Hypothalamus (tissue), 51 donors: Measurements from ENCODE around the gene SEC14L1.
A peak's percentile ranks its signal among the peaks of the same experiment; 100 is the strongest.
"Not testable (repeated sequence)": the region's sequence is repeated elsewhere in the genome, so short reads cannot be mapped to it uniquely, and the experiment has no call there.

ENCODE experiments used
- DNase-seq, 51 donors: peaks; one replicate each; lab custom pipeline; 2025; lab: John Stamatoyannopoulos, UW

The SEC14L1 gene

DNA sequence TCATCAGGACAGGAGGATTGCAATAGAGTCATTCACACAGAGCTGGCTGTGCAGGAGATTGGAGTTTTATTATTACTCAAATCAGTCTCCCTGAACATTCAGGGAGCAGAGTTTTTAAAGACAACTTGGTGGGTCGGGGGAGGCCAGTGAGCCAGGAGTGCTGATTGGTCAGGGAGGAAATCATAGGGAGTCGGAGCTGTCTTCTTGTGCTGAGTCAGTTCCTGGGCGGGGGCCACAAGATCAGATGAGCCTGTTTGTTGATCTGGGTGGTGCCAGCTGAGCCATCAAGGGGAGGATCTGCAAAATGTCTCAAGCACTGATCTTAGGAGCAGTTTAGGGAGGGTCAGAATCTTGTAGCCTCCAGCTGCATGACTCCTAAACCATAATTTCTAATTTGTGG lies 2.9 kb upstream of the SEC14L1 start:
- not testable (repeated sequence) for DNase-seq

DNA sequence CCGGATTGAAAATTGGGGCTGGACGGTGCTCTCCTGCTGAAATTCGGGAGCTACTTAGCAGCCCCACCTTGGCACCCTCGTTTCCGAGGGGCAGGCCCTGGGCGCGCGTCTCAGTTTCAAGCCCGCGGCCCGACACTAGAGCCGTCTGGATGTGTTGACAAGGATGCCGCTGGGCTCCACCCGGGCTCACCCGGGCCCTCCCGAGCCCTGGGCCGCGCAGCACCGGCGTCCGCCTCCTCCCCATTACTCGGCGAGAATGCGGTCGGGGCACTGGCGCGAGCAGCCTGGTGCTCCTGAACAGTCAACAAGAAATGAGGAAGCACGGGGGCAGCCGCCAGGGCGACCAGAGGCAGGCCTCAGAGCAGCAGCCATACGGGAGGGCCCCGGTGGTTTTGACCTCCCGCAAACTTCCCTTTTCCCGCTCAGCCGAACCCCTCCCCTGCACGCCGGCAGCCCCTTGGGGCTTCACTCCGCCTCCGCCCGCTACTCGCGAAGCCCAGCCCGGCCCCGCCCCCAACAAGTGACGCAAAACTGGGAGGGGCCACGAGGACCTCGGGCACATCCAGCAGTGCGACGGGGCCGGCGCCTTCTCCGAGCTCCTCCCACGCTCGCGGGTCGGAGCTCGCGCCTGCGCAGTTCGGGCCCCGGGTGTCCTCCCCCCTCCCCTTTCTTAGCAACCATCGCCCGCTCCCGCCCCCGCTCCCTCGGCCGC lies 447 bp upstream of the SEC14L1 start:
- DNase-seq, result peak; percentile 69 to 100 (median 98)

DNA sequence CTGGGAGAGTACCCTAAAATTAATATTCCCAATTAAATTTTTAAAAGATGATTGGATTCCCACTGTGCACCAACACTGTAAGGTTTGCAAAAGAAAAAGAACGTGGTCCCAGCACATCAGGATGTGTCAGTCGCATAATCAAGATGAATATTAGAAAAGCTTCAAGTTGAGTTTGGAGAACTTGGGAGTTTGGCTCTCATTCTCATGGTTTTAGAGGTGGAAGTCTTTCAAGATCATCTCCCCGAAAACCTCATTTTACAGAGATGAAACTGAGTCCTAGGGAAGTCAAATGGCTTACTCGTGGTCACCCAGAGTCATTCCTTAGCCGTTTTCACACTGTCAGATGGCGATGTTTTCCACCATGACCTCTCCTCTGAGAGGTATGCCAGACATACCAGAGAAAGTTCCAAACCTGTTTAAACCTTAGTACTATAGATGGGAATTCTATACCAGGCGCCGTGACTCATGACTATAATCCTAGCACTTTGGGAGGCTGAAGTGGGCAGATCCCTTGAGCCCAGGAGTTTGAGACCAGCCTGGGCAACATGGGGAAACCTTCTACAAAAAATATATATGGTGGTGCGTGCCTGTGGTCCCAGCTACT lies 1.2 kb downstream of the SEC14L1 start:
- DNase-seq, result no peak

DNA sequence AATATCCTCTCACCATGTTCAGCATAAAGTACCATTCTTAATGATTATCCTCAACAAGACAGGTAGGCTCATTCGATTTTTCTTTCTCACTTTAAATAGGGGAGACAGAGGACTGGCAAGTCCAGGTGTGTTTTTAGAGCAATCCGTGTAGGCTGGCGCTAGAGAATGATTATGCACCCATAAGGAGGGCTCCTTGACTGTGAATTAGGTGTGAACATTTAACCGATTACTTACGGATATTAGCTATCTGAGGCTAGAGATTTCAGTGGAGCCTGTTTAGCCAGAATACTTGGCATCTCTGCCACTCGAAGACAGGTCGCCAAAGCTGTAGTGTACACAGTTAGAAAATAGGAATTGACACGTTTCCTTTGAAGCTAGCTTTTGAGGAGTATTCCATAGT lies 1.9 kb downstream of the SEC14L1 start:
- DNase-seq, result peak in 1 of 51 donors; percentile 21

DNA sequence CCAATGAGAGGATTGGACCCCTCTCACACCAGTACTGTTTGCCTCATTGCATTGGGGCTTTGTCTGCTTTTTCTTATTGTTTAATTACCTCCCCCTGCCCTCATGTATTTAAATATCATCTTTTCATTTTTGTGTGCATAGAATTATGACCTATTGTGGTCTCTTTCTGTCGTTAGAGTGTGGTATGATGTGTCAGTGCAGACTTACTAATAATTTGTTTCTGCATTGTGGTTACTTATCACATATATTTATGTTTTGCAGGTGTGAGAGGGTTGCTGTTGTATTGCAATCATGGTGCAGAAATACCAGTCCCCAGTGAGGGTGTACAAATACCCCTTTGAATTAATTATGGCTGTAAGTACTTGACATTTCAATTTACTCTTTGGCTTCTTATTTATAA lies 2.5 kb downstream of the SEC14L1 start:
- DNase-seq, result no peak

DNA sequence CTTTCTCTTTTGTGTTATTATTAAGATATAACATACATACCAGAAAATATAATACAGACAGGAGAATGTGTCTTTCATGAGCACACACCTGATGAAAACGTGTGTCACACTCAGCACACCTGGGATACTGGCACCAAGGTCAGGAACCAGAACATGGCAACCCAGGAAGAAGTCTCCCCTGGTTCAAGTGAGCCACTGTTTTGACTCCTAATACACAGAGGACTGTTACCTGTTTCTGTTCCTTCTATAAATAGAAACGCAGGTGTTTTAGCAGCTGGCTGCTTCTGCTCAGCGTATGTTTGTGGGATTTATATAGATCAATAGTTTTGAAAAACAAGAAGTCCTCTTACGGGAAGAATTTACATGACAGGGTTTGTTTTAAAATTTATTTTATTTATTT lies 3.5 kb downstream of the SEC14L1 start:
- no peak for DNase-seq

DNA sequence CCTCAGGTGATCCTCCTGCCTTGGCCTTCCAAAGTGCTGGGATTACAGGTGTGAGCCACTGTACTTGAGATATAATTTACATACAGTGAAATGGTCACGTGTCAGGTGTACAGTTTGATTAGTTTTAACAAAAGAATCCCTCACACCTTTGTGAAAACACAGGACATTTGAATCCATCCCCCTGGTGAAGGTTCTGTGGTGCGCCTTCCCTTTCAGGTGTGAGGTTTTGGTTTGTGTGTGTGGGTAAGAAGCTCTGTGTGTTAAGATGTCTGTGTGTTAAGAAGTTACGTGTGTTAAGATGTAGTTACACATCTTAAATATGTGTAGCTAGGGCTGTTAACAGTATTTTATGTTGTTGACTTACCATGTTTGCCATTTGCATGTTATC lies 4.4 kb downstream of the SEC14L1 start:
- no peak for DNase-seq

DNA sequence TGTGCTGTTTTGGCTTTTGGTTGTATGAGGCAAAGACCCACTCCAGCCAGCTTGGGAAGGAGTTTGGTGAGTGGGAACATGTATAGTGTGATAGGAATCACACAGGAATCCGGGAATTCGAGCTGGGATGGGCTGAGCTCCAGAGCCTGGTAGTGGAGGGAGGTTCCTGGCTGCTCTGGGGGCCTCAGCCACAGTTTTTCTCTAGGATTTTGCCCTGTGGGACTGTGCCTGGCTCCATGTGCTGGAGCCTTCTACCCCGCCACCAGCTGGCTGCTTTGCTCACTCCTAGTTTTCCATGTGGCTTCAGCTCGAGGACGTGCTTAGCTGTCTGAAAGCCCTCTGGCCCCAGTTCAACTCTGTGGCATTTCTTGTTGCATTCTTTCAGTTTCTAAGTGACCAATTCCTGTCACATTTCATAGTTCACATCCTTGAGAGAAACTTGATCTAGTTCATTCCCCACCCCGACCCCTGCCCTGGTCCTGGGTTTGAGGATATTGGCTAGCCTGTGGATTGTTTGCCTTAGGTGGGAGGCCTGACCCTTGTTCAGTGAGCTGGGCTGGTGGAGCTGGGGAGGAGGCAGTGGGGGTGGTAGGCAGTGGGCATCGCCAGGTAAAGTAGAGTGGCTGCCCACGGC lies 5.0 kb downstream of the SEC14L1 start:
- DNase-seq, result peak in 32 of 51 donors; percentile 14 to 71 (median 47)

DNA sequence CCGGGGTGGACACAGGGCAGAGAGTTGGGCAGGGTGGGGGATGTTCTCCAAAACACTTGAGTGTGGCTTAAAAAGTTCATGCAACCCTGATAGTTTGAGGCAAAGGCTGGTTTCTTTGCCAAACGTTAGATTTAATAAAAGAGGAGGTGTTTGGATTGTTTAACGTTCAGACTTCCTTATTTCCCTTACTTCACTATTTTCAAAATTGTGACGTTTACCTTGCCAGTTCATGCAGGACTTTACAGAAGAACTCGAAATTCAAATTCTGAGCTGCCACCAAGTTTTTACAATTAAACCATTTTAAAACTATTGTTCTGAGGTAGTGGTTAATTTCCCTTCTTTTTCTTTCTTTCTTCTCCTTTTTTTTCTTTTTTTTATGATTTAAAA lies 5.5 kb downstream of the SEC14L1 start:
- no peak for DNase-seq

DNA sequence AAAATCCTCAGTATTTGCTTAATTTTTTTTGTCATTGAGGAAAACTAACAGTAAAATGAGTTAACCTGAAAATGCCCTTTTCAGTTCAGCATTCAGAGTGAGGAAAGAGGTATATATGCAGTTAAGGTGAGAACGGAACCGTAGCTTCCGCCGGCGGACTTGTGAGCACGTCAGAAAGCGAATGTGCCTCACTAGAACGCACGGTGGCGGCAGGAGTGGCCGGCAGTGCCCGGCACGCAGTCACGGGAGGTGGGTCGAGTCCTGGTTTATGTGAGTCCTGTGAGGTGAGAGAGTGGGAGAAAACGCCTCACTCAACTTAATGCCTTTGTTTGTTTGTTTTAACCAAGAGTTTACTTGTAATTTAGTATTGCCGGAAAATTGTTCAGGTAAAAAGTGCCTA lies 6.1 kb downstream of the SEC14L1 start:
- DNase-seq, result no peak

DNA sequence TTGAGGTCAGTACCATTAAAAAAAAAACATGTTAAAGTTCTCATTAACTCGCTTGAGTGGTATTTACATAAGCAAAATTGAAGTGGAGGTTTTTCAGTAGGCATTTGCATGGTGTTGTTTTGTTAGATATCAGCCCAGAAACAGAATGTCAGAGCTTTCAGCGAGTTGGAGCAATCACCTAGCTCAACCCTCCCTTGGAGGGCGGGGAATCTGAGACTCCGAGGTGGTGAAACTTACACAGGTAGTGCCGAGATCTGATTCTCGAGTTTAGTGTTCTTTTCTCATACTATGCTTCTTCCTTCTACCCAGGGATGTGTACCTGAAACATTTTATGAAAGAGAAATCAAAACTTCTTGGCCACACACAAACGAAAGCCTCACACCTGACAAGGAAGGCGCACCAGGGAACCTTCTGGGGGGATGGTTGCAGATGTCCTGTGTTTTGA lies 6.6 kb downstream of the SEC14L1 start:
- DNase-seq, result no peak

DNA sequence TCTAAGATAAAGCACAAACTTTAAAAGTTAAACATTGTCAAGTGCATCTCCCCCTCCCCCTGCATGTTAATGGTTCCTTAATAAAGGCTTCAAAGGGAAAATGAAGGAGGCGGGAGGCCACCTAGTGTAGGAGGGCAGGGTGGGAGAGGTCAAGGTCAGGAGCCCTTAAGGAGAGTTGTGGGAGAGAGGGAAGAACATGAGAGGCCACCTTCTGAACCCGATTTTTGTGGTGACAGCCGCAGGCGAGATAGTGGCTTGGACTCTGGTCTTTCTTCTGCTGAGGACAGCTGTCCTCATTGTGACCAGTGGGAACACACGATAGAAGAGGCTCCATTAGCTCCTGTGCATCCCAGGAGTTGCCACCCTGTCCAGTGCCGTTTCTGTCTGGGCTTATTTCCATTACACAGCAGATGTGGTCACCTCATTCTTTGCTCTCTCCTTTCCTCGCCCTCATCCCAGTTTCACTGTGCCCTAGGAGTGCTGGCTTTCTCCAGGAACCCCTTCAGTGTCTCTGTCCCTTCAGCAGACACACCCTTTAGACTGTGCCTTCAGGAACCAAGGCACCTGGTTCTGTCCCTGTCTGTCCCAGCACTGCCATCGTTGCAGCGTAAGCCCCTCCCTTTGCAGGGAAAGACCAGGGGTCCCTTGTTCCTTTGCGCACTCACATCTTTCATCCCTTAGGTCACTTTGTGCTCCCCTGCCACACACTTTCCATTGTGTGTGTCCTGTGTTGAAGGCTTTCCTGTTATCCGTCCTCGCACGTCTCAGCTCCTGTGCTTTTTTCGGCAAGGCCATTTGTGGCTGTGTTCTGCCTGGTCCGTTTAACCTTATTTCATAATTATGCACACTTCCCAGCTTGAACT lies 7.5 kb downstream of the SEC14L1 start:
- DNase-seq, result peak in 1 of 51 donors; percentile 46

DNA sequence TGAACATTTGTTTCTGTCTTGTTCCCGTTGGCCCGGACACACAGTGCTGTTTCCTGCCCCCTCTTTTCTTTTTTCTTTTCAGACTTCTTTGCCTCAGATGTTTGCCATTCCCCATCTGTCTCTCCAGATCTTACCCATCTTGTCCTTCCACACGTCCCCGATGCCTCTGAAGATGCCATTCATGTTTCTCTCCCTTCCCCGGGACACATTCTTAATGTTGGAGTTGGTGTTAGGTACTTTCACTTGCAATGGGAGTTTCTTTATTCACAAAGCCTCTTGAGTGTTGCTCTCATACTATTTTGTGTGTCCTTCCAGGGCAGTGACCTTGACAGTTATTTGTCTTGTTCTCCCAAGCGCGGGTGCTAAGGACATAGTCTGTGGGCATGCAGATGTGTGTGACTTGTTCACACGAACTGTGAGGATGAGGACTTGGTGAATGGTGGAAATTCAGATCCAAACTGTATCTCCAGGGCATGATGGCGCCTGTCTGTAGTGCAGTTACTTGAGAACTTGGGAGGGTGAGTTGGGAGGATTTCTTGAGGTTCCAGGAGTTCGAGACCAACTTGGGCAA lies 8.3 kb downstream of the SEC14L1 start:
- peak in 1 of 51 donors; percentile 46 for DNase-seq

DNA sequence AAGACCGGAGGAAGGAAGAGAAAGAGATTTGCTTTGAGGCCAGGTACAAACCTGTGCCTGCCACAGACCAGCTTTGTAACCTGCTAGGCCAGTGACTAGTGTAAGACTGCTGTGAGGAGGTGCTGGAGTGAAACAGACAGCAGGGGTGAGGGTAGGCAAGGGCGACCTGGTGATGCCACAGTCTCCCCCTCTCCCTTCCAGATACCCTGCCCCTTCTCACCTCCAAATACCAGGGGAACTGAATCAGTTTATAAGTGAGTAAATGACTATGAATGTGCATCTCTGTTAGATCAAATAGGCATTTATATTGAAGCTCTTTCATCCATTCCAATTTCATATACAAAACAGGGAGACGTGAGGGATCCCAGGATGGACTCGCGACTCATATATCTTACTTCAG lies 9.4 kb downstream of the SEC14L1 start:
- DNase-seq, result no peak

DNA sequence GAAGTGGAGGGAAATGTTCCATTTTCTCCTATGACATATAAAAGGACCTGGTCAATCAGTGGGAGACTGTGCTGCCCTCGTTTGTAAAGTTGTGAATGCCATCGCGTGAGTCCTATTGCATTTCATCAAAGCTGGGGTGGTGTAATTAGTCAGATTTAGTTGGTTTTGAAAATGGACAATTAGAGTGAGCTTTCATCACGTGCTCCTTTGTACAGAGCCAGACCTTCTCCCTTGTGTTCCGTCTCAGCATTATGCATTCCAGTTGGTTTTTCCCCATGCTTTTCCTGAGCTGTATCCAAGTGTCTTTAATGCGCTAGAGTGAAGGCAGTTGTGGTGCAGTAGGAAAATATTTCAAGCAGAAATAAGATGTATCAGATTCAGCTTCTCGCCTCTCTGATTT lies 10.4 kb downstream of the SEC14L1 start:
- peak in 1 of 51 donors; percentile 8 for DNase-seq

DNA sequence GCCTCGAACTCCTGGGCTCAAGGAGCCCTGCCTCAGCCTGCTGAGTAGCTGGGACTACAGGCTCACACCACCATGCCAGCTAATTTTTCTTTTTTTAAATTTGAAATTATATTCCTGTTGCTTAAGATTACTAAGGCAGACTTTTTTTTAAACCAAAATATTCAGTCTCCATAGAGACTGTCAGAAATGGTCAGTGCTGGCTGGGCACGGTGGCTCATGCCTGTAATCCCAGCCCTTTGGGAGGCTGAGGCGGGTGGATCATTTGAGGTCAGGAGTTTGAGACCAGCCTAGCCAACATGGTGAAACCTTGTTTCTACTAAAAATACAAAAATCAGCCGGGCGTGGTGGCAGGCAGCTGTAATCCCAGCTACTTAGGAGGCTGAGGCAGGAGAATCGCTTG lies 11.3 kb downstream of the SEC14L1 start:
- not testable (repeated sequence) for DNase-seq

DNA sequence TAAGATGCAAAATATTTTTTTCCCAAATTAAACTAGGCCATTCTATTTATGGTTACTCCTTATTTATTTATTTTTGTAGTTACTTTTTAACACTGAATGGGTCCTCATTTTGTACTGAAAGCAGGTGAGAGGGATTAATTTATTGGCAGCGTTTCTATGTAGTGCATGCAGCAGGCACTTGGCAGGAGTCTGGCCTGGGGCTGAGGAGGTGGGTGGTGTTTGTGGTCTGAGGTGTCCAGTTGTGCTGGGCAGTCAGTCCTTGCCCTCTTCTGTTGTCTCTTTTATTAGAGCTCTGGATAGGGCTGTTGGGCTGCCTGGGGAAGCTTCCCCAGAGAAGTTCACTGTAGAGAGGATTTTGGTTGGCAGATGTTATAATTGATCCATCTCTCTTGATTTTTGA lies 12.7 kb downstream of the SEC14L1 start:
- peak in 1 of 51 donors; percentile 38 for DNase-seq

DNA sequence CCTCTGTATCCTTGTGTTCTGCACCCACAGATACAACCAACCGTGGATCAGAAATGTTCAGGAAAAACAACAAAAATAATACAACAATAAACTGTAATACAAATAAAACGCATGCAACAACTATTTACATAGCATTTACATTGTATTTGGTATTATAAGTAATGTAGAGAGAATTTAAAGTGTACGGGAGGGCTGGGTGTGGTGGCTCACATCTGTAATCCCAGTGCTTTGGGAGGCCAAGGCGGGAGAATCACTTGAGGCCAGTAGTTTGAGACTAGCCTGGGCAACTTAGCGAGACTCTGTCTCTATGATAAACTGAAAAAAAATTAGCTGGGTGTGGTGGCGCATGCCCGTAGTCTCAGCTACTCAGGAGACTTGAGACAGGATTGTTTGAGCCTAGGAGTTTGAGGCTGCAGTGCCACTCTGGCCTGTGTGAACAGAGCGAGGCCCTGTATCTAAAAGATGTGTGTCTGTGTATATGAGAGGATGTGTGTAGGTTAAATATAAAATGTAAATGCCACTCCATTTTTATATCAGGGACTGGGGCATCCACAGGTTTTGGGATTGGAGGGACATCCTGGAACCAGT lies 13.3 kb downstream of the SEC14L1 start:
- no peak for DNase-seq

DNA sequence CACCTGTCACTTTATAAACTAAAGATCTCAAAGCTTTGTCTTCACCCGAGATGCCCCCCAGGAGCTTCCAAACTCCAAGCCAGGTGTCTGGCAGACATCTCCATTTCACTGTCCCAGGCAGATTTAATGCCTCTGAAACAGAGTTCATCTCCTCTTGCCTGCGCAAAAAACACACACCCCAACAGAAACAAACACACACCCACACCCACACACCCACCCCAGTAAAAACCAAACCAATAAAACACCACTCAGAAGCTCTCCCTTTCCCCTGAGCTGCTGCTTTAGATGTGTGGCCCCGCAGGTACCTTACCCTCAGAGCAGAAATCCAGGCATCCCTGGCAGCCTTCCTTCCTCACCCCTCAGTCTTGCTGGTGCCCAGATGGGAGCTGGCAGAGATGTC lies 14.4 kb downstream of the SEC14L1 start:
- DNase-seq, result no peak

DNA sequence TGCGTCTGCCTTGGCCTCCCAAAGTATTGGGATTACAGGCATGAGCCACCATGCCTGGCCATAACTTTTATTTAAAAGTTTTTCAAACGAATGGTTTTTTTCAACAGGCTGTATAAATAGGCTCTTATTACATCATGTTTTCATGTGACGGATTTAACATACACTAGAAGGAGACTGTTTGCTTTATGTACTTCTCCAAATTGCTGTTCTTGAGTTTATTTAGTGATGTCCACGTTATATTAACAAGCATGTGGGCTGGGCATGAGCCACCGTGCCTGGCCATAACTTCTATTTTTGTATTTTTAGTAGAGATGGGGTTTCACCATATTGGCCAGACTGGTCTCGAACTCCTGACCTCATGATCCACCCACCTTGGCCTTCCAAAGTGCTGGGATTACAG lies 17.0 kb downstream of the SEC14L1 start:
- DNase-seq, result not testable (repeated sequence)
